Measurements from ENCODE around the gene GMPPB.
A peak's percentile ranks its signal among the peaks of the same experiment; 100 is the strongest.
"Not testable (repeated sequence)": the region's sequence is repeated elsewhere in the genome, so short reads cannot be mapped to it uniquely, and the experiment has no call there.

GMPPB gene

DNA sequence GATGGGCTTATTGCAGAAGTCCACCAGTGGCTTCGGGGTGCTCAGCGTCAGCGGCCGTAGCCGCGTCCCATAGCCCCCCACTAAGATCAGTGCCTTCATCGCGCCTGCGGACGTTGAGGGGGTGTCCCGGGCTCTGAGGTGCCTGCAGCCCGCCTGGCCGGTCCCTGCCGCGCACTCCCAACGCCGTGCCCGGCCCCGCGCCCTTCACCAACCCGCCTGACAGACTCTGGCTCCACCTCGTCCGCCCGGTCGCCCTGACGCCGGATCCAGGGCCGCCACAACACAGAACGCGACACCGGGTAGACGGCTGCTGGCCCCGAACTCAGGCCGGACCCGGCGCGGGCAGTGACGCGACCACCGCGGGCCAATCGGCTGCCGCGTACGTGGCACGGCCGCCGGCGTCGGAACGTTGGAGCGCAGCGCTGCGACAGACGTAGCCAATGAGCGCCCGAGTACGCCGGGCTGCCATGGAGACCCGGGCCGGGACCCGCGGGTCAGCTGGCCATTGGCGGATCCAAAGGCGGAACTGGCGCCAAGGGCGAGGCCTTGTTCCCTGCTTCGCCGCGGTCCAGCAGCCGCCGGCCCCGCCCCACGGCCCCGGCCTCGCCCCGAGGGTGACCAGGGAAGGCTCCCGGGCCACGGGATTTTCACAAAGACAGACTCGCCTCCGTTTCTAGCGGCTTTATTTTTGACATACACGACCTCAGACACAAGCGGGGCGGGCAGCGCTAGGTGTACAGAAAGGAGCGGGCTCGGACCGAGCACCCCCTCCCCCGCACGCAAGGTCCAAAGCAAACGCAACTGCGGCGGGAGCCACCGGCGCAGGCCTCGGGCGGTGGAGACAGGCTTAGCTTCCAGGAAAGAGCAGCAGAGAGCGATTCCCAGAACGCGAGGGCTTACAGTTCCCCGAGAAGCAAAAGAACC is at the start of gene GMPPB:
Gene GMPPB, minus strand, starts transcription at position 324 of the 924 bp plus-strand sequence. Its CDS starts 225 bp downstream, at position 99.
- DNase-seq (ENCODE audit: low spot score) = peak; percentile 99

- DNase-seq (ENCODE audit: low spot score) = no peak
Measured at GRCh38 chr3:49772703-49773102, 49.0 kb upstream of the GMPPB start.

- no peak for DNase-seq (ENCODE audit: low spot score)
Measured at GRCh38 chr3:49771340-49771938, 47.7 kb upstream of the GMPPB start.

DNA sequence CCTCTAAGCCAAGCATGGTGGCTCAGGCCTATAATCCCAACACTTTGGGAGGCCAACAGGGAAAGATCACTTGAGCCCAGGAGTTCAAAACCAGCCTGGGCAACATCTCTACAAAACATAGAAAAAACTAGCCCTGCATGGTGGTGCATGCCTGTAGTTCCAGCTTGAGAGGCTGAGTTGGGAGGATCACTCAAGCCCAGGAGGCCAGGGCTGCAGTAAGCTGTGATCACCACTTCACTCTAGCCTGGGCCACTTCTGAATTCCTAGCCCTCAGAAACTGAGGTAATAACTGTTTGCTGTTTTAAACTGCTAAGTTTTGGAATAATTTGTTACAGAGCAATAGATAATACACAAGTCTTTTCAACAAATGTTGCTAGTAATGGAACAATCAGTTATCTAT is 46.2 kb upstream of the GMPPB start:
- DNase-seq (ENCODE audit: low spot score) = no peak

DNA sequence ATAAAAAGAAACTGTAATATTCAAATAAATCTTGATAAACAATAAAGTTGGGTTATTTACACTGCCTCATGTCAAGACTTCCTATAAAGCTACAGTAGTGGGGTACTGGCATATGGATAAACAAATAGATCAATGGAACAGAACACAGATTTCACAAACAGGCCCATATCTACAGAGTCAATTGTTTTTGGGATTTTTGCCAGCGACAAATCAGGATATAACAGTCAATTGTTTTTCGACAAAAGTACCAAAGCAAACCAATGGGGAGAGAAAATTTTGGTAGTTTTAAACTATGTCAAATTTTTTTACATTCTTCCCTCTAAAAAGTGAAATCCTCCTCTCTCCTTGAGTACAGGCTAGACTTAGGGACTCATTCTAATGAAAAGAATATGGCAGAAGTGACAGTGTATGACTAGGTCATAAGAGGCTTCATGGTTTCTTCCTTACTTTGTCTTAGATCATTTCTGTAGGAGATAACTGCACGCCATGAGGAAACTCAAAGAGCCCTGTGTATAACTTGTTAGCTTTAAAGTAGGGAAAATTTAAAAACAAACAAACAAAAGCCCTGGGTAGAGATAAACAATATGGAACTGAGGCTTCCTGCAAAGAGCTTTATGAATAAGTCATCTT is 45.6 kb upstream of the GMPPB start:
- no peak for DNase-seq (ENCODE audit: low spot score)

DNA sequence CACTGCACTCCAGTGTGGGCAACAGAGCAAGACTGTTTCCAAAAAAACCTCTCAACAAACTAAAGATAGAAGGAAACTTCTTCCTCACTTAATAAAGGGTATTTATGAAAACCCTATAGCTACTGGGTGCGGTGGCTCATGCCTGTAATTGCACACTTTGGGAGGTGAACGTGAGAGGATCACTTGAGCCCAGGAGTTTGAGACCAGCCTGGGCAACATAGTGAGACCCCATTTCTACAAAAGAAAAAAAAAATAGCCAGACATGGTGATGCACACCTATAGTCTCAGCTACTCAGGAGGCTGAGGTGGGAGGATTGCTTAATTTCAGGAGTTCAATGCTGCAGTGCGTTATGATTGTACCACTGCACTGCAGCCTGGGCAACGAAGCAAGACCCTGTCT is 40.2 kb upstream of the GMPPB start:
- DNase-seq (ENCODE audit: low spot score) = no peak

DNA sequence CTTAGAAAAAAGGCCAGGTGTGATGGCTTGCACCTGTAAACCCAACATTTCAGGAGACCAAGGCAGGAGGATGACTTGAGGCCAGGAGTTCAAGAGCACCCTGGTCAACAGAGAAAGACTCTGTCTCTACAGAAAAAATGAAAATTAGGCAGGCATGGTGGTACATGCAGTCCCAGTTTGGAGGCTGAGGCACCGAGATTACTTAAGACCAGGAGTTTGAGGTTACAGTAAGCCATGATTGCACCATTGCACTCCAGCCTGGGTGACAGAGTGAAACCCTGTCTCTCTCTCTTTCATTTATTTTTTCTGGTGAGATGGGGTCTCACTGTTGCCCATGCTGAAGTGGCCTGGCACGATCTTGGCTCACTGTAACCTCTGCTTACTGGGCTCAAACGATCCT is 37.9 kb upstream of the GMPPB start:
- DNase-seq (ENCODE audit: low spot score) = no peak

GRCh38 chr3:49759226-49759625 is 35.5 kb upstream of the GMPPB start:
- no peak for DNase-seq (ENCODE audit: low spot score)

DNA sequence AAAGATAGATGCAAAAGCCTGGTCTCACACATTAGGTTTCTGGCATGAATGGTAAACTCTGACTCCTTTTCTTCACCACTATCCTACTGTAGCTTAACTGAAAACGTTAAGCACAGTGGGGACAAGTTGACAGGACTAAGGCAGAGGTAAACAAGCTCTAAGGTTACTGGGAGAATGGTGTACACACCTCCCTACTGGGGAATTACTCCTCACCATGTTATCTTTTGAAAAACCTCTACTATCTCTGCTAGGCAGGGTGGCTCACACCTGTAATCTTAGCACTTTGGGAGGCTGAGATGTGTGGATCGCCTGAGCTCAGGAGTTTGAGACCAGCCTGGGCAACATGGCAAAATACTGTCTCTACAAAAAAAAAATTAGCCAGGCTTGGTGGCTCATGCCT is 33.4 kb upstream of the GMPPB start:
- DNase-seq (ENCODE audit: low spot score) = no peak

GRCh38 chr3:49756036-49756435 is 32.3 kb upstream of the GMPPB start:
- no peak for DNase-seq (ENCODE audit: low spot score)

GRCh38 chr3:49754536-49754935 is 30.8 kb upstream of the GMPPB start:
- DNase-seq (ENCODE audit: low spot score) = no peak

DNA sequence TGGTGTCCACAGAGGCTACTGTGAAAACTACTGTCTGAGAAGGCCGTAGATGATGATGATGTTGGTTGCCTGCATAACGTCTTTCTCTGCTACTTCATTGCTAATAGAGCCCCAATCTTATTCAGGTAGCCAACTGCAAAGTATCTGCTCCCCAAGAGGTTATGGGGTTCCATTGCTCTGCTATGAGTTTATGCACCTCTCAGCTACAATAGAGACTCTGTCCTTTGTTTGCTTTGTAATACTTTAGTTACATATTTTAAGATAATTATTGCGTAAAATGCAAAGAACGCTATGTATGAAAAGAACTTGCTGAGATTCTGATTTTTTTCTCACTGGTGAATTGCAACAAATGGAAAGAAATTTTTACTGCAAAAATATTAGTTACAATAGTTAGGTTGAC is 27.8 kb upstream of the GMPPB start:
- DNase-seq (ENCODE audit: low spot score) = no peak

DNA sequence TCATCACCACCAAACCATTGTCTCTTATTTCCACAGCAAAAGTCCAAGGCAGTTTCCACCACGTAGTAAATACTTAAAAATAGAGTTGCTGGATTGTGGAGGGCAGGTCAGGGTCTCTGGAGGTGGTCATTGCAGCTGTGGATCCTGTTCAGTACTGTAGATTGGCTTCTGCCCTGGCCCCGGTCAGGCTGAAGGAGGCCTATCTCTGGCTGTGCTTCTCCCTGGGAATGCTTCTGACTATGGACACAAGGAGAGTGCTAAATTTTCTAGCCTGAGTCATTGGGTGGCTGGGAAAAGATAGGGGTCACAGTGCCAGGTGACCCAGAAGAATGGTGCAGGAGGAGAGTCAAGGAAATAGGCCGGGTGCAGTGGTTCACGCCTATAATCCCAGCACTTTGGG is 26.3 kb upstream of the GMPPB start:
- no peak for DNase-seq (ENCODE audit: low spot score)

- not testable (repeated sequence) for DNase-seq (ENCODE audit: low spot score)
Measured at GRCh38 chr3:49748874-49749273, 25.1 kb upstream of the GMPPB start.

- DNase-seq (ENCODE audit: low spot score) = no peak
Measured at GRCh38 chr3:49747792-49748480, 24.2 kb upstream of the GMPPB start.

DNA sequence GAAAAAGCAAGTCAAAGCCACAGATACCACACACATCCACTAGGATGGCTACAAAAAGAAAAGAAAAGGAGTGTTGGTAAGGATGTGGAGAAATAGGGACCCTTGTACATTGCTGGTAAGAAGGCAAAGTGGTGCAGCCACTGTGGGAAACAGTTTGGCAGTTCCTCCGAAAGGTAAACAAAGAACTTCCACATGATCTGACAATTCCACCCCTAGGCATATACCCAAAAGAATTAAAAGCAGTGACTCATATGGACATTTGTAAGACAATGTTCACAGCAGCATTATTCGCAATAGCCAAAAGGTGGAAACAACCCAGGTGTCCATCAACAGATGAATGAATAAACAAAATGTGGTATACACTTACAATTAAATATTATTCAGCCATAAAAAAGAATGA is 22.2 kb upstream of the GMPPB start:
- no peak for DNase-seq (ENCODE audit: low spot score)

- DNase-seq (ENCODE audit: low spot score) = no peak
Measured at GRCh38 chr3:49740427-49740826, 16.7 kb upstream of the GMPPB start.

GRCh38 chr3:49738067-49738713 is 14.4 kb upstream of the GMPPB start:
- no peak for DNase-seq (ENCODE audit: low spot score)

- no peak for DNase-seq (ENCODE audit: low spot score)
Measured at GRCh38 chr3:49734752-49735151, 11.0 kb upstream of the GMPPB start.

DNA sequence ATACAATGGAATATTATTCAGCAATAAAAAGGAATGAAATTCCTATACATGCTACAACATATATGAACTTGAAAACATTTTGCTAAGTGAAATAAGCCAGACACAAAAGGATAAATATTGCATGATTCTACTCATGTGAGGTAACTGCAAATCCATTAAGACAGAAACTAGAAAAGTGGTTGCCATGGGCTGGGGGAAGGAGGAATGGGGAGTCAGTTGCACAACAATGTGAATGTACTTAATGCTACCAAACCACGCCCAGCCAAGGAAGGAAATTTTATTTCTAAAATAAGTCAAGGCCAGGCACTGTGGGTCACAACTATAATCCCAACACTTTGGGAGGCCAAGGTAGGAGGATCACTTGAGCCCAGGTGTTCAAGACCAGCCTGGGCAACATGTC is 9.8 kb upstream of the GMPPB start:
- no peak for DNase-seq (ENCODE audit: low spot score)

GRCh38 chr3:49732597-49732996 is 8.8 kb upstream of the GMPPB start:
- no peak for DNase-seq (ENCODE audit: low spot score)

Data from AG20443 (cell line).